Mesothelial cell of epicardium (in vitro differentiated cells): ENCODE measurements around the gene BTBD1. TPM values are rescaled to one million over a fixed set of nuclear protein-coding genes. Genes with fewer than 3 reads are reported as not detected.

Source experiments
- DNase-seq, 2 experiments: peaks; one replicate each; pipeline ENCODE4 v3.0.0; 2021; ENCODE audit warnings: low spot score in 2 of 2; ENCODE audit not compliant: unreplicated experiment in 2 of 2
- H3K27ac Mint-ChIP-seq: 2 replicates; pipeline ENCODE4 v1.8.0; 2021; ENCODE audit warnings: mixed read lengths
- H3K27me3 Mint-ChIP-seq: 2 replicates; pipeline ENCODE4 v1.8.0; 2021; ENCODE audit warnings: low read depth, mixed read lengths
- H3K36me3 Mint-ChIP-seq: 2 replicates; pipeline ENCODE4 v1.8.0; 2021; ENCODE audit warnings: mixed read lengths
- H3K4me1 Mint-ChIP-seq: 2 replicates; pipeline ENCODE4 v1.8.0; 2021; ENCODE audit warnings: mixed read lengths
- H3K4me3 Mint-ChIP-seq: 2 replicates; pipeline ENCODE4 v1.8.0; 2021; ENCODE audit warnings: mild to moderate bottlenecking, moderate library complexity, mixed read lengths
- H3K9me3 Mint-ChIP-seq: 2 replicates; pipeline ENCODE4 v1.8.0; 2021; ENCODE audit warnings: mixed read lengths
- total RNA-seq: library from RNA; stranded (reverse); gene quantifications from 3 replicates; pipeline ENCODE4 v1.2.1, GENCODE V29; 2021
- TF ChIP-seq, protein P1 (sequence below): fragments of 200-600 bp; sonication (generic); IDR thresholded peaks from one replicate; pipeline ENCODE4 v1.5.0; 2021; ENCODE audit warnings: antibody characterized with exemption; ENCODE audit not compliant: unreplicated experiment

Gene BTBD1
- total RNA-seq, 1 donor from 2014 or later: 33.4 TPM

DNA sequence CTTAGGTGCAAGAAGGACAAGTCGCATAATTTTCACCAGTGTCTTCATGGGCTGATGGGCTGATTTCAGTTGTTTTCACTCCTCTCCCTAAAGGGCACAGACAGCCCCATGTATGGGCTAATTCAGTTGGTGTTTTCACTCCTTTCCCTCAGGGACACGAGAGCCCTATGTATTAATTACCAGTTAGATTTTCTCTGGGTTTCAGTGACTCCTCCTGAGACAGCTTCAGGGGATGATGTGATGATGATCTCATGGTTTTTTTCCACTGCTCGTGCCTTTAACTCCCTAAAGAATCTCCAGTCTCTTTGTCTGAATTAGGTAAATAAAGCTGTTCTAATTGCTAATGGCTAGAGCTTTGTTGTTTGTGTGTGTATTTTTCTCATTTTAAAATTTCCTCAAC is 71.1 kb downstream of the BTBD1 start:
- Mint-ChIP-seq H3K27ac (no peak overlapping the region), H3K27me3 (no peaks in the 10 kb centered on the region), H3K9me3 (no peaks in the 10 kb centered on the region), H3K4me3 (no peak overlapping the region), H3K36me3 (peaks cover 7% of the 10 kb centered on the region), H3K4me1 (peaks cover 5% of the 10 kb centered on the region)
- no peak for DNase-seq
- TF ChIP-seq, protein P1, sequence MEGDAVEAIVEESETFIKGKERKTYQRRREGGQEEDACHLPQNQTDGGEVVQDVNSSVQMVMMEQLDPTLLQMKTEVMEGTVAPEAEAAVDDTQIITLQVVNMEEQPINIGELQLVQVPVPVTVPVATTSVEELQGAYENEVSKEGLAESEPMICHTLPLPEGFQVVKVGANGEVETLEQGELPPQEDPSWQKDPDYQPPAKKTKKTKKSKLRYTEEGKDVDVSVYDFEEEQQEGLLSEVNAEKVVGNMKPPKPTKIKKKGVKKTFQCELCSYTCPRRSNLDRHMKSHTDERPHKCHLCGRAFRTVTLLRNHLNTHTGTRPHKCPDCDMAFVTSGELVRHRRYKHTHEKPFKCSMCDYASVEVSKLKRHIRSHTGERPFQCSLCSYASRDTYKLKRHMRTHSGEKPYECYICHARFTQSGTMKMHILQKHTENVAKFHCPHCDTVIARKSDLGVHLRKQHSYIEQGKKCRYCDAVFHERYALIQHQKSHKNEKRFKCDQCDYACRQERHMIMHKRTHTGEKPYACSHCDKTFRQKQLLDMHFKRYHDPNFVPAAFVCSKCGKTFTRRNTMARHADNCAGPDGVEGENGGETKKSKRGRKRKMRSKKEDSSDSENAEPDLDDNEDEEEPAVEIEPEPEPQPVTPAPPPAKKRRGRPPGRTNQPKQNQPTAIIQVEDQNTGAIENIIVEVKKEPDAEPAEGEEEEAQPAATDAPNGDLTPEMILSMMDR: no peak

- Mint-ChIP-seq H3K4me3 (no peak overlapping the region), H3K4me1 (peaks cover 2% of the 10 kb centered on the region), H3K27ac (no peak overlapping the region), H3K9me3 (no peaks in the 10 kb centered on the region), H3K36me3 (peaks cover 10% of the 10 kb centered on the region), H3K27me3 (no peaks in the 10 kb centered on the region)
- DNase-seq: no peak
- TF ChIP-seq, protein P1: no peak
Measured at GRCh38 chr15:82995076-82995475, 72.0 kb downstream of the BTBD1 start.

- no peak overlapping the region for H3K4me3 Mint-ChIP-seq
- H3K9me3 Mint-ChIP-seq: no peaks in the 10 kb centered on the region
- no peak overlapping the region for H3K27ac Mint-ChIP-seq
- H3K27me3 Mint-ChIP-seq: no peaks in the 10 kb centered on the region
- TF ChIP-seq, protein P1: no peak
- no peaks in the 10 kb centered on the region for H3K4me1 Mint-ChIP-seq
- no peak for DNase-seq
- peaks cover 16% of the 10 kb centered on the region for H3K36me3 Mint-ChIP-seq
Measured at GRCh38 chr15:82993144-82993543, 73.9 kb downstream of the BTBD1 start.

DNA sequence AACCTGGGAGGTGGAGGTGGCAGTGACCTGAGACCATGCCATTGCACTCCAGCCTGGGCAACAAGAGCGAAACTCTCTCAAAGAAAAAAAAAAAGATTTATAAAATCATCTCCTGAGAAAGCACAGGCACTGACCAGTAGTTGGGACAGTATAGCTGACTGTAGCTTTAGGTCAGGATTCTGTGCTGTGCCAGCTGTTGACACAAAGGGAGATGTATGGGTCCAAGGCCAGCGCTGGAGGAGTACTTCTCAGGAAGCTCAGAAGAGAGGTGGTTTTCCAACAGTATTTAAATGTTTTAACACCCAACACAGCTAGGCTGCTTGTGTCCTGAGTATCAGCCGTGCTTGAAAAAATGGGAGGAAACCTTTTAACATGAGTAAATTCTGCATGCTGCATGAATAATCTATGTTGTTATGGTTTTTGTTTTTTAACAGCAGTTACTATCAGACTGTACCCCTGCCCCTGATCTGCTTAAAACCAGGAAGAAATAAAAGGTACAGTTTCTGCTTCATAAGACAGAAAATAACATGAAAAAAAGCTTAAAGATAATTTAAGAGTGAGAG is 74.5 kb downstream of the BTBD1 start:
- no peak for DNase-seq
- TF ChIP-seq, protein P1: no peak
- no peak overlapping the region for H3K27ac Mint-ChIP-seq
- H3K4me3 Mint-ChIP-seq: no peak overlapping the region
- peaks cover 17% of the 10 kb centered on the region for H3K36me3 Mint-ChIP-seq
- H3K4me1 Mint-ChIP-seq: peaks cover under 1% of the 10 kb centered on the region
- no peaks in the 10 kb centered on the region for H3K9me3 Mint-ChIP-seq
- no peaks in the 10 kb centered on the region for H3K27me3 Mint-ChIP-seq

DNA sequence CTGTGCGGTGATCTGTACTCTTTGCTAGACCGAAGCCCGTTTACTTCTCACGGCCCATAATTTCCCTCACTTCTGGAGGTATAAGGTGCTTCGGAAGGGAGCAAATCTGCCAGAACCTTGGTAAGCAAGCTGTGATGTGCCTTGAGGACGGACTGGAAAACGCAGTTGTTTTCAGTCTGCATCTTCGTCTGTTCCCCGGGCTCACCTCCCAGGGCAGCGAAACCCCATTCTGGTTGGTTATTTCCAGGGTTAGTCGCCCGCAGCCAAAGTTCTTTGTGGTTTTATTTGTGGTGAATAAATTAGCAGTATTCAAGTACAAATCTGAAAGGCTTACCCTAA is 80.6 kb downstream of the BTBD1 start:
- Mint-ChIP-seq H3K27me3 (no peaks in the 10 kb centered on the region), H3K27ac (peak overlapping the region; percentile 96)
- TF ChIP-seq, protein P1: no peak

More for the DNA sequence above, 80.6 kb downstream of the BTBD1 start:
- H3K4me1 Mint-ChIP-seq: peaks cover 18% of the 10 kb centered on the region
- H3K4me3 Mint-ChIP-seq: peak overlapping the region; percentile 94
- no peaks in the 10 kb centered on the region for H3K9me3 Mint-ChIP-seq
- DNase-seq: no peak
- H3K36me3 Mint-ChIP-seq: peaks cover 18% of the 10 kb centered on the region
